ENCODE measurements around the gene PTPRN2. TPM values are rescaled to one million over a fixed set of nuclear protein-coding genes. Genes with fewer than 3 reads are reported as not detected.

PTPRN2 gene
- total RNA-seq, 1 experiment from 2014 or later: not detected

- H3K27ac ChIP-seq: no peak overlapping the region
- no peaks in the 10 kb centered on the region for H3K79me2 ChIP-seq (ENCODE audit: low read depth)
- H3K36me3 ChIP-seq (ENCODE audit: low read depth): no peaks in the 10 kb centered on the region
- H3K9me3 ChIP-seq (ENCODE audit: insufficient read depth, low read depth): no peaks in the 10 kb centered on the region
- no peaks in the 10 kb centered on the region for H3K9me2 ChIP-seq (ENCODE audit: insufficient read depth)
- H3K4me3 ChIP-seq: no peak overlapping the region
- CTCF ChIA-PET: no interaction called here
- peaks cover 89% of the 10 kb centered on the region for H3K27me3 ChIP-seq (ENCODE audit: insufficient read depth, low read depth)
- no peaks in the 10 kb centered on the region for H3F3A ChIP-seq (ENCODE audit: insufficient read depth, low read depth)
- intact Hi-C loops (cut with micrococcal nuclease; ENCODE audit: unreplicated experiment): no loop called here
- no peaks in the 10 kb centered on the region for H3K4me1 ChIP-seq (replicated peaks; ENCODE audit: insufficient read depth)
- BruUV-seq (replicated peaks): no TSS peak
- no peaks in the 10 kb centered on the region for H4K20me1 ChIP-seq (ENCODE audit: insufficient read depth)
- no peak overlapping the region for H2AFZ ChIP-seq
- TF ChIP-seq EZH2 (IDR thresholded peaks at IDR 0.05; ENCODE audit: low read depth) (no peak), CTCF (conservative IDR thresholded peaks at IDR 0.05) (no peak)
- H3K4me2 ChIP-seq: no peak overlapping the region
- DNase-seq: no peak
- POLR2A ChIA-PET (ENCODE audit: unreplicated experiment): no interaction called here
Observed at GRCh38 chr7:157972914-157973313, 614.7 kb downstream of the PTPRN2 start.

- POLR2A ChIA-PET (ENCODE audit: unreplicated experiment): no interaction called here
- no peak overlapping the region for H3K4me3 ChIP-seq
- no TSS peak for BruUV-seq (replicated peaks)
Observed at GRCh38 chr7:157971501-157971900, 616.1 kb downstream of the PTPRN2 start.

GRCh38 chr7:157970744-157971143 lies 616.9 kb downstream of the PTPRN2 start:
- Histone ChIP-seq H3K36me3 (ENCODE audit: low read depth) (no peaks in the 10 kb centered on the region), H3K79me2 (ENCODE audit: low read depth) (no peaks in the 10 kb centered on the region), H3K27ac (no peak overlapping the region), H4K20me1 (ENCODE audit: insufficient read depth) (no peaks in the 10 kb centered on the region), H3F3A (ENCODE audit: insufficient read depth, low read depth) (no peaks in the 10 kb centered on the region), H3K27me3 (ENCODE audit: insufficient read depth, low read depth) (peaks cover 76% of the 10 kb centered on the region), H2AFZ (no peak overlapping the region), H3K9me3 (ENCODE audit: insufficient read depth, low read depth) (no peaks in the 10 kb centered on the region), H3K9me2 (ENCODE audit: insufficient read depth) (no peaks in the 10 kb centered on the region), H3K4me1 (replicated peaks; ENCODE audit: insufficient read depth) (no peaks in the 10 kb centered on the region), H3K4me2 (no peak overlapping the region), H3K4me3 (no peak overlapping the region)
- no peak for DNase-seq
- TF ChIP-seq CTCF (conservative IDR thresholded peaks at IDR 0.05) (no peak), EZH2 (IDR thresholded peaks at IDR 0.05; ENCODE audit: low read depth) (no peak)
- ChIA-PET POLR2A (ENCODE audit: unreplicated experiment) (no interaction called here), CTCF (no interaction called here)
- intact Hi-C loops (cut with micrococcal nuclease; ENCODE audit: unreplicated experiment): no loop called here
- BruUV-seq (replicated peaks): no TSS peak

More at GRCh38 chr7:157971501-157971900, 616.1 kb downstream of the PTPRN2 start:
- TF ChIP-seq EZH2 (IDR thresholded peaks at IDR 0.05; ENCODE audit: low read depth) (no peak), CTCF (conservative IDR thresholded peaks at IDR 0.05) (no peak)
- CTCF ChIA-PET: no interaction called here
- intact Hi-C loops (cut with micrococcal nuclease; ENCODE audit: unreplicated experiment): no loop called here
- no peak overlapping the region for H3K4me2 ChIP-seq
- no peak overlapping the region for H3K27ac ChIP-seq
- no peaks in the 10 kb centered on the region for H4K20me1 ChIP-seq (ENCODE audit: insufficient read depth)
- no peaks in the 10 kb centered on the region for H3F3A ChIP-seq (ENCODE audit: insufficient read depth, low read depth)
- H3K9me3 ChIP-seq (ENCODE audit: insufficient read depth, low read depth): no peaks in the 10 kb centered on the region
- H2AFZ ChIP-seq: no peak overlapping the region
- no peaks in the 10 kb centered on the region for H3K4me1 ChIP-seq (replicated peaks; ENCODE audit: insufficient read depth)
- H3K36me3 ChIP-seq (ENCODE audit: low read depth): no peaks in the 10 kb centered on the region
- H3K79me2 ChIP-seq (ENCODE audit: low read depth): no peaks in the 10 kb centered on the region
- no peaks in the 10 kb centered on the region for H3K9me2 ChIP-seq (ENCODE audit: insufficient read depth)
- peaks cover 83% of the 10 kb centered on the region for H3K27me3 ChIP-seq (ENCODE audit: insufficient read depth, low read depth)
- no peak for DNase-seq

All from PC-9 (cell line).